Trophoblast cell (in vitro differentiated cells and primary cell): ENCODE results near the gene ARHGEF10L.

ENCODE experiments used
- DNase-seq, 2 donors: peaks; one replicate each; pipeline ENCODE4 v3.0.0-alpha.2; 2016
- H2AFZ ChIP-seq: 2 replicates; pipeline ENCODE4 v1.6.1; 2013; ENCODE audit warnings: low read length, moderate library complexity, mild to moderate bottlenecking; ENCODE audit not compliant: insufficient read depth, poor library complexity
- H2AK5ac ChIP-seq: 2 replicates; pipeline ENCODE4 v1.6.1; 2013; ENCODE audit warnings: mild to moderate bottlenecking, low read length
- H2BK120ac ChIP-seq: 2 replicates; pipeline ENCODE4 v1.6.1; 2013; ENCODE audit warnings: low read length, mild to moderate bottlenecking, moderate library complexity; ENCODE audit not compliant: insufficient read depth, poor library complexity
- H2BK12ac ChIP-seq: 2 replicates; pipeline ENCODE4 v1.6.1; 2013; ENCODE audit warnings: mild to moderate bottlenecking, low read length, moderate library complexity
- H2BK5ac ChIP-seq: 2 replicates; pipeline ENCODE4 v1.6.1; 2013; ENCODE audit warnings: low read length, low read depth, moderate library complexity, mild to moderate bottlenecking; ENCODE audit not compliant: poor library complexity
- H3K14ac ChIP-seq: 2 replicates; pipeline ENCODE4 v1.6.1; 2013; ENCODE audit warnings: mild to moderate bottlenecking, low read length
- H3K18ac ChIP-seq: 2 replicates; pipeline ENCODE4 v1.6.1; 2013; ENCODE audit warnings: mild to moderate bottlenecking, low read length
- H3K23ac ChIP-seq: 2 replicates; pipeline ENCODE4 v1.6.1; 2013; ENCODE audit warnings: low read length
- H3K27ac ChIP-seq: 2 replicates; pipeline ENCODE4 v1.5.1; 2013; ENCODE audit warnings: low read depth, mild to moderate bottlenecking, inconsistent platforms, low read length, moderate library complexity
- H3K27me3 ChIP-seq: 2 replicates; pipeline ENCODE4 v1.6.1; 2013; ENCODE audit warnings: inconsistent platforms, mild to moderate bottlenecking, low read length, moderate library complexity; ENCODE audit not compliant: insufficient read depth
- H3K36me3 ChIP-seq, 2 experiments: 1 replicate in 1 of 2; 2 replicates in 1 of 2; pipeline ENCODE4 v1.6.1; 2013; ENCODE audit warnings: low read length in 2 of 2, mild to moderate bottlenecking in 2 of 2, moderate library complexity in 1 of 2; ENCODE audit not compliant: insufficient read depth in 2 of 2, control insufficient read depth in 1 of 2
- H3K4ac ChIP-seq: 2 replicates; pipeline ENCODE4 v1.6.1; 2013; ENCODE audit warnings: low read depth, mild to moderate bottlenecking, low read length, moderate library complexity
- H3K4me1 ChIP-seq, 2 experiments: 1 replicate in 1 of 2; 2 replicates in 1 of 2; pipeline ENCODE4 v1.6.1; 2013; ENCODE audit warnings: low read length in 2 of 2, mild to moderate bottlenecking in 2 of 2, moderate library complexity in 1 of 2; ENCODE audit not compliant: insufficient read depth in 2 of 2, control insufficient read depth in 1 of 2
- H3K4me2 ChIP-seq: 2 replicates; pipeline ENCODE4 v1.6.1; 2013; ENCODE audit warnings: inconsistent platforms, mild to moderate bottlenecking, low read length, moderate library complexity
- H3K4me3 ChIP-seq: 2 replicates; pipeline ENCODE4 v1.5.1; 2013; ENCODE audit warnings: mild to moderate bottlenecking, low read depth, low read length, inconsistent platforms
- H3K79me1 ChIP-seq: one replicate; pipeline ENCODE4 v1.6.1; 2013; ENCODE audit warnings: low read length
- H3K79me2 ChIP-seq: 2 replicates; pipeline ENCODE4 v1.6.1; 2013; ENCODE audit warnings: low read length, mild to moderate bottlenecking; ENCODE audit not compliant: control insufficient read depth, insufficient read depth, poor library complexity
- H3K9ac ChIP-seq: 2 replicates; pipeline ENCODE4 v1.6.1; 2013; ENCODE audit warnings: mild to moderate bottlenecking, low read length
- H3K9me3 ChIP-seq: 2 replicates; pipeline ENCODE4 v1.6.1; 2013; ENCODE audit warnings: low read depth, mild to moderate bottlenecking, control low read depth, inconsistent platforms, low read length; ENCODE audit not compliant: insufficient read depth
- H4K12ac ChIP-seq: 2 replicates; pipeline ENCODE4 v1.6.1; 2013; ENCODE audit warnings: low read depth, mild to moderate bottlenecking, low read length, moderate library complexity
- H4K8ac ChIP-seq: 2 replicates; pipeline ENCODE4 v1.6.1; 2013; ENCODE audit warnings: low read depth, mild to moderate bottlenecking, low read length, moderate library complexity
- H4K91ac ChIP-seq: one replicate; pipeline ENCODE4 v1.6.1; 2013; ENCODE audit warnings: low read depth, mild to moderate bottlenecking, low read length, moderate library complexity
- WGBS: extraction: QIAGEN DNeasy Blood & Tissue Kit; methylation state at CpG from one replicate; pipeline ENCODE4 v1.1.7; 2013; ENCODE audit warnings: missing lambda C conversion rate; ENCODE audit not compliant: insufficient read length, insufficient coverage; ENCODE audit errors: extremely low coverage; 5-methylcytosine and 5-hydroxymethylcytosine counted together

Gene ARHGEF10L

DNA sequence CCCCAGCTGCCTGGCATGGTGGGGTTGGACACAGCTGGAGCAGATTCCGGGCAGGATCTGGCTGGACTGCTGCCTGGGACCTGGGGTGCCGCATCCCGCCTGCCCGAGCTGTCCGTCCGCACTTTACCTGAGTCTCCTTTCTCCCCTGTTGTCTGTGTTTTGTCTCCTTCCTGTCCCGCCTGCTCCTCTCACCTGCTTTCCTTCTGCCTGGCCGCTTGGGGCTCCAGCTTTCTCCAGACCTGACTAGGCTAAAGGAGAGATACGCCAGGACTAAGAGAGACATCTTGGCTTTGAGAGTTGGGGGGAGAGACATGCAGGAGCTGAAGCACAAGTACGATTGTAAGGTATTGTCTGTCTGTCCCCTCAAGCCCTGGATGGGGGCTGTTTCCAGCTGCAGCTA is 73.3 kb downstream of the ARHGEF10L start:
- H3K4me2 ChIP-seq = no peak overlapping the region
- H2BK12ac ChIP-seq = no peak overlapping the region
- H3K23ac ChIP-seq = no peak overlapping the region
- no peak overlapping the region for H3K18ac ChIP-seq
- H3K9me3 ChIP-seq = no peaks in the 10 kb centered on the region
- no peaks in the 10 kb centered on the region for H3K79me1 ChIP-seq
- no peaks in the 10 kb centered on the region for H3K27me3 ChIP-seq
- H2AK5ac ChIP-seq = no peak overlapping the region
- H3K27ac ChIP-seq = no peak overlapping the region
- peaks cover 29 to 42% of the 10 kb centered on the region in 2 experiments for H3K36me3 ChIP-seq
- WGBS = no CpG with 5 or more reads among the region's 10 CpGs
- no peak overlapping the region for H3K9ac ChIP-seq
- no peak overlapping the region for H2BK5ac ChIP-seq
- H3K79me2 ChIP-seq = no peaks in the 10 kb centered on the region
- H4K12ac ChIP-seq = no peak overlapping the region
- DNase-seq = no peak
- H3K4ac ChIP-seq = no peak overlapping the region
- H2AFZ ChIP-seq = no peak overlapping the region
- no peak overlapping the region for H3K14ac ChIP-seq
- no peak overlapping the region for H4K8ac ChIP-seq
- no peak overlapping the region for H4K91ac ChIP-seq
- peaks cover 4 to 14% of the 10 kb centered on the region in 2 experiments for H3K4me1 ChIP-seq
- H3K4me3 ChIP-seq = no peak overlapping the region
- H2BK120ac ChIP-seq = no peak overlapping the region

GRCh38 chr1:17614586-17614985 is 75.1 kb downstream of the ARHGEF10L start:
- Histone ChIP-seq H4K8ac (no peak overlapping the region), H3K9me3 (peaks cover under 1% of the 10 kb centered on the region), H4K91ac (no peak overlapping the region), H2BK5ac (no peak overlapping the region), H2BK120ac (no peak overlapping the region), H3K4me1 (peaks cover 4 to 18% of the 10 kb centered on the region in 2 experiments), H4K12ac (no peak overlapping the region), H3K79me1 (no peaks in the 10 kb centered on the region), H3K14ac (no peak overlapping the region), H2BK12ac (no peak overlapping the region), H3K4ac (no peak overlapping the region), H2AK5ac (no peak overlapping the region), H3K4me3 (no peak overlapping the region), H3K27ac (no peak overlapping the region), H3K23ac (no peak overlapping the region), H3K4me2 (no peak overlapping the region), H3K18ac (no peak overlapping the region), H3K27me3 (no peaks in the 10 kb centered on the region), H3K79me2 (no peaks in the 10 kb centered on the region), H3K36me3 (peaks cover 23 to 39% of the 10 kb centered on the region in 2 experiments), H3K9ac (no peak overlapping the region), H2AFZ (no peak overlapping the region)
- WGBS = no CpG with 5 or more reads among the region's 4 CpGs
- no peak for DNase-seq

DNA sequence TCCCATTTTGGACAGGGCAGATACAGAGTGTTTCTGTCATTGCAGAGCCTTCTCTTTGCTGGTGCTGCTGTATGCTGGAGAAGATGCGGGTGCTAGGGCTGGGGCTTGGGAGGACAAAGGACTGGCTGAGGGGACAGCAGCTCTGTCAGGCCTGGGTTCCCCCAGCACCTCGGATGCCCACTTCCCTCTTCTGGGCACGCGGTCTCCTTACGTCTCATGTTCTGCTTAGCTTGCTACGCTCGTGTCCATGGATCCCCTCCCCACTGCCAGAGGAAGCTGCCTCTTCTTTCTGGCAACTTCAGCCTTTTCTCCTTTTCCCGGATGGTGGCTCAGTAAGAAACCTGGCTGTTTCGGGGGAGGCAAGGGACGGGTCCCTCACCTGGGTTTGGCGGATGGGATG is 75.7 kb downstream of the ARHGEF10L start:
- Histone ChIP-seq H4K91ac (no peak overlapping the region), H3K27ac (no peak overlapping the region), H3K4me1 (peaks cover 4 to 18% of the 10 kb centered on the region in 2 experiments), H2AFZ (no peak overlapping the region), H2BK120ac (no peak overlapping the region), H4K8ac (no peak overlapping the region), H3K23ac (no peak overlapping the region), H3K4me2 (no peak overlapping the region), H3K18ac (no peak overlapping the region), H3K79me1 (no peaks in the 10 kb centered on the region), H4K12ac (no peak overlapping the region), H3K4ac (no peak overlapping the region), H3K9me3 (peaks cover 2% of the 10 kb centered on the region), H2BK5ac (no peak overlapping the region), H3K4me3 (no peak overlapping the region), H3K27me3 (no peaks in the 10 kb centered on the region), H2AK5ac (no peak overlapping the region), H3K14ac (no peak overlapping the region), H3K9ac (no peak overlapping the region), H3K79me2 (no peaks in the 10 kb centered on the region), H2BK12ac (no peak overlapping the region), H3K36me3 (peaks cover 23 to 37% of the 10 kb centered on the region in 2 experiments)
- WGBS = no CpG with 5 or more reads among the region's 11 CpGs
- DNase-seq = no peak

DNA sequence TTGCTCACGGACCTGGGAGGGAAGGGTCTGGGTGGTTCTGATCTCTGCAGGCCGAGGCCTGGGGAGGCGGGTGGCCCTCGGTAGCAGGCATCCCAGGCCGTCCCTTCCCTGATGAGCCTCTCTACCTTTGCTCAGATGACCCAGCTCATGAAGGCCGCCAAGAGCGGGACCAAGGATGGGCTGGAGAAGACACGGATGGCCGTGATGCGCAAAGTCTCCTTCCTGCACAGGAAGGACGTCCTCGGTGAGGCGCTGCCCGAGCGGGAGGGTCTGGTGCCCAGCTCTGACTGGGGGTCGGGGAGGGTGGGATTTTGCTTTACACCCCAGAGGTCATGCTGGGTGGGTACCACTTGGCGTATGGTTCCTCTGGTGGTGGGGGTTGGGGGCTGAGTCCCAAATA is 76.5 kb downstream of the ARHGEF10L start:
- Histone ChIP-seq H3K4me3 (no peak overlapping the region), H3K4me1 (peaks cover 4 to 18% of the 10 kb centered on the region in 2 experiments), H4K91ac (no peak overlapping the region), H2BK5ac (no peak overlapping the region), H3K4ac (no peak overlapping the region), H3K27ac (no peak overlapping the region), H2AK5ac (no peak overlapping the region), H3K23ac (no peak overlapping the region), H3K9ac (no peak overlapping the region), H3K18ac (no peak overlapping the region), H3K36me3 (peaks cover 20 to 32% of the 10 kb centered on the region in 2 experiments), H4K8ac (no peak overlapping the region), H2AFZ (no peak overlapping the region), H2BK120ac (no peak overlapping the region), H3K79me1 (no peaks in the 10 kb centered on the region), H3K9me3 (peaks cover 3% of the 10 kb centered on the region), H3K79me2 (no peaks in the 10 kb centered on the region), H2BK12ac (no peak overlapping the region), H3K14ac (no peak overlapping the region), H3K27me3 (no peaks in the 10 kb centered on the region), H3K4me2 (no peak overlapping the region), H4K12ac (no peak overlapping the region)
- DNase-seq = no peak
- no CpG with 5 or more reads among the region's 17 CpGs for WGBS
